GM12864 (cell line): ENCODE data around the gene PXYLP1.

Experiments used
- DNase-seq: peaks from one replicate; pipeline ENCODE4 v3.0.0-alpha.2; 2011; ENCODE audit warnings: low read depth
- H3K4me3 ChIP-seq: 2 replicates; pipeline ENCODE4 v1.5.1; 2011; ENCODE audit warnings: mild to moderate bottlenecking, low read depth, low read length, control low read depth
- TF ChIP-seq, protein P1 (sequence below): IDR thresholded peaks from 2 replicates; pipeline ENCODE4 v1.5.1; 2011; ENCODE audit warnings: low read depth, mild to moderate bottlenecking, moderate library complexity, low read length, control low read depth, inconsistent platforms; ENCODE audit errors: missing control alignments

The PXYLP1 gene

DNA sequence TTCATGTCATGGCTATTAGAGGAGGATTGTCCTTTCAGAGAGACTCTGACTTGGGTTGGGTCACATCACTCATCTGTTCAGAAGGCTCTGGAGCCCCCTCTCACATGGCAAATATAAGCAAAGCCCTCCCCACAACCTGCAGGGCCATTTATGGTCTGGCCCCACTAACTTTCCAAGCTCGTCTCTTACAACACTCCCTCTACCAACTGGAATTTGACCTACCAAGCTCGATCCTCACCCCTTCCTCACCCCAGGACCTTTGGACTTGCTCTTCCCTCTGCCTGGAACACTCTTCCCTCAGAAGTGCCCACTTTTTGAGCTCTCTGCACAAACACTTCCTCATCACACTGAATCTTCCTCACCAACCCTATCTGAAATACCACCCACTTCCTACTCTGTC is 14.2 kb upstream of the PXYLP1 start:
- TF ChIP-seq, protein P1, sequence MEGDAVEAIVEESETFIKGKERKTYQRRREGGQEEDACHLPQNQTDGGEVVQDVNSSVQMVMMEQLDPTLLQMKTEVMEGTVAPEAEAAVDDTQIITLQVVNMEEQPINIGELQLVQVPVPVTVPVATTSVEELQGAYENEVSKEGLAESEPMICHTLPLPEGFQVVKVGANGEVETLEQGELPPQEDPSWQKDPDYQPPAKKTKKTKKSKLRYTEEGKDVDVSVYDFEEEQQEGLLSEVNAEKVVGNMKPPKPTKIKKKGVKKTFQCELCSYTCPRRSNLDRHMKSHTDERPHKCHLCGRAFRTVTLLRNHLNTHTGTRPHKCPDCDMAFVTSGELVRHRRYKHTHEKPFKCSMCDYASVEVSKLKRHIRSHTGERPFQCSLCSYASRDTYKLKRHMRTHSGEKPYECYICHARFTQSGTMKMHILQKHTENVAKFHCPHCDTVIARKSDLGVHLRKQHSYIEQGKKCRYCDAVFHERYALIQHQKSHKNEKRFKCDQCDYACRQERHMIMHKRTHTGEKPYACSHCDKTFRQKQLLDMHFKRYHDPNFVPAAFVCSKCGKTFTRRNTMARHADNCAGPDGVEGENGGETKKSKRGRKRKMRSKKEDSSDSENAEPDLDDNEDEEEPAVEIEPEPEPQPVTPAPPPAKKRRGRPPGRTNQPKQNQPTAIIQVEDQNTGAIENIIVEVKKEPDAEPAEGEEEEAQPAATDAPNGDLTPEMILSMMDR: no peak
- no peak overlapping the region for H3K4me3 ChIP-seq
- DNase-seq: no peak

- H3K4me3 ChIP-seq: no peak overlapping the region
- DNase-seq: no peak
- TF ChIP-seq, protein P1: no peak
Measured at GRCh38 chr3:141218162-141218835, 13.3 kb upstream of the PXYLP1 start.

DNA sequence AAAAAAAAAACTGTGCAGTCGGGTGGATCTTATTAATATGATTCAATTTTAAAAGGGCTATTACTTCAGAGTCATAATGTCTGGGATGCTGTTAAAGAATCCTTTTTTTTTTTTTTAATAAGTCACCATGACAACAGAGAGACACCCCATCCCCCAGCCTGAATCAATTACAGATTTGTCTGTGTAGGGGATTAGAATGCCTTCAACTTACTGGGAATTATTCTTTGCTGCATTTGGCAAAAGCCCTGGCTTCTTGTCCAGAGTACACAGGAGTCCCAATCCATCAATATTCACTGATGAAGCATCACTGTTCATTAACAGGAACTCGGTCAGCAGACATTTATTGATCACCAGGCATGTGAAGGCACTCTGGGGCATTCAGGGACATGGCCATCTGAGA is 12.7 kb upstream of the PXYLP1 start:
- TF ChIP-seq, protein P1: no peak
- no peak for DNase-seq
- H3K4me3 ChIP-seq: no peak overlapping the region

DNA sequence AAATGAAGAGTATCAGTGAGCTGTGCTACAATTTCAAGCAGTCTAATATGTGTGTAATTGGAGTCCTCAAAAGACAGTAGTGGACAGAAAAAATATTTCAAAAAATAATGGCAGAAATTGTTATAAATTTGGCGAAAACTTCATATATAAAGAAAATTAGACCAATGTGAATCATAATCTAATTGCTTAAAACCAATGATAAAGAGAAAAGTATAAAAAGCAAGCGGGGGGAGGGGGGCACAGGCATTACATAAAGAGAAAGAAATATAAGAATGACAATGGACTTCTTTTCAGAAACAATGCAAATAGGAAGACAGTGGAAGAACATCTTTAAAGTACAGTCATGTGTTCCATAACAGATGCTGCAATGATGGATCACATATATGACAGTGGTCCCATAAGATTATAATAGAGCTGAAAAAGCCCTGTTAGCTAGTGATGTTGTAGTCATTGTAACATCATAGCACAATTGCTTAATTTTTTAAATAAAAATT is 7.9 kb upstream of the PXYLP1 start:
- TF ChIP-seq, protein P1: no peak
- H3K4me3 ChIP-seq: no peak overlapping the region
- no peak for DNase-seq

GRCh38 chr3:141225939-141226338 is 5.7 kb upstream of the PXYLP1 start:
- TF ChIP-seq, protein P1: no peak
- no peak for DNase-seq
- no peak overlapping the region for H3K4me3 ChIP-seq

DNA sequence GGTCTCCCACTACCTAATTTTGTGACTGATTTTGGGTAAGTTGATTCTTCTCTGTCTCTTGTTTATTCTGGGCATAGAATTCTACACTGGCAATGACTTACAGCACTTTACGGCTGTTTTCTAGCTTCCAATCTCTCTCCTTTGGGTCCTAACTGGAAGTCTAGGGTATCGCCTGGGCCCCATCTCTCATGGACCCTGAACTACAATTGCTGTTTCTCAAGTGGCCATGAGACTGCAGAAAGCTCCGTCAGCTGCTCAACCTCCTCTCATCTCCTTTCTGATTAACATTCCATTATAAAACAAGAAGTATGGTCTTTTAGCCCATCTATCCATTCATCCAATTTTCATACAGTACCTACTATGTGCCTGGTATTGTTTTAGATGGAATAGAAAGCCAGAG is 4.4 kb upstream of the PXYLP1 start:
- DNase-seq: no peak
- TF ChIP-seq, protein P1: no peak

DNA sequence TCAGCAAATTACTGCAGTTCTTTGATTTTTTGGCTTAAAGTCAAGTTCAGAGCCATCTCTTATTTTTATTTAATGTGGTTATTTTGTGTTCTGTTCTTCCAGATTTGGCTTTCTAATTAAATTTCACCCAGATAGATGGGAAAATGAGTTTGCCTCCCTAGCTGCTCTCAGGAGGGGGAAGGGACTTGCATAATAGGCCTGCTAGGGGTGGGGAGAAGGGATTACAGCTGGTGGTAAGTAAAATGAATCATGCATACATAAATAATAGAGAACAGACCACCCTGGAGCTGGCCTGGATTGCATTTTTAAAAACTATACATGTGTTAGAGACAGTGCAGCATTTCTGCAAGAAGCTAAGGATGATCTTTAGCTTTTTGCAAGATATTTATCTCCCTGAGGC is 3.9 kb upstream of the PXYLP1 start:
- H3K4me3 ChIP-seq: no peak overlapping the region
- TF ChIP-seq, protein P1: no peak
- DNase-seq: no peak

More for the DNA sequence above, 4.4 kb upstream of the PXYLP1 start:
- H3K4me3 ChIP-seq: no peak overlapping the region
